NT2/D1 (cell line): ENCODE data around the gene SLC17A8.

Source experiments
- SUZ12 ChIP-seq: IDR thresholded peaks from 2 replicates; pipeline ENCODE4 v1.6.1; 2011; ENCODE audit not compliant: insufficient read length, insufficient read depth; ENCODE audit errors: extremely low read depth
- YY1 ChIP-seq: IDR thresholded peaks from 2 replicates; pipeline ENCODE4 v1.6.1; 2011; ENCODE audit not compliant: insufficient read length, insufficient read depth
- ZNF274 ChIP-seq: IDR thresholded peaks from 2 replicates; pipeline ENCODE4 v1.6.1; 2011; ENCODE audit warnings: mild to moderate bottlenecking, low read depth, low read length

GRCh38 chr12:100461330-100461973 lies 104.6 kb downstream of the SLC17A8 start:
- TF ChIP-seq ZNF274 (no peak), SUZ12 (no peak), YY1 (no peak)
